Liver (tissue), 9 donors: ENCODE measurements around the gene BASP1. TPM values are rescaled to one million over a fixed set of nuclear protein-coding genes. Genes with fewer than 3 reads are reported as not detected.

Experiments used
- DNase-seq: peaks from one replicate; pipeline ENCODE4 v3.0.0-alpha.2; 2017; ENCODE audit warnings: low spot score
- H3K27ac ChIP-seq, 2 donors: one replicate each; pipeline ENCODE4 v1.7.0; 2013; ENCODE audit warnings: inconsistent platforms in 2 of 2, low read length in 2 of 2, control low read depth in 1 of 2, low read depth in 1 of 2, mild to moderate bottlenecking in 1 of 2
- H3K27me3 ChIP-seq, 4 donors: one replicate each; pipeline versions ENCODE4 v1.6.1 to v1.7.0; 2013; ENCODE audit warnings: low read length in 3 of 4, inconsistent platforms in 1 of 4, mild to moderate bottlenecking in 1 of 4, moderate library complexity in 1 of 4; ENCODE audit not compliant: control insufficient read depth in 4 of 4, insufficient read depth in 4 of 4
- H3K36me3 ChIP-seq, 4 donors: one replicate each; pipeline versions ENCODE4 v1.6.1 to v1.7.0; 2013; ENCODE audit warnings: low read length in 3 of 4, mild to moderate bottlenecking in 3 of 4, low read depth in 1 of 4, moderate library complexity in 1 of 4; ENCODE audit not compliant: control insufficient read depth in 4 of 4, insufficient read depth in 3 of 4
- H3K4me1 ChIP-seq, 4 donors: one replicate each; pipeline versions ENCODE4 v1.6.1 to v1.7.0; 2013; ENCODE audit warnings: low read length in 3 of 4, mild to moderate bottlenecking in 3 of 4, moderate library complexity in 1 of 4; ENCODE audit not compliant: control insufficient read depth in 4 of 4, insufficient read depth in 4 of 4
- H3K4me3 ChIP-seq, 3 donors: one replicate each; pipeline versions ENCODE4 v1.6.1 to v1.7.0; 2013; ENCODE audit warnings: low read length in 3 of 3, control low read depth in 1 of 3, low read depth in 1 of 3, mild to moderate bottlenecking in 1 of 3
- H3K9ac ChIP-seq, 2 donors: one replicate each; pipeline ENCODE4 v1.7.0; 2013; ENCODE audit warnings: low read length in 2 of 2, mild to moderate bottlenecking in 2 of 2, moderate library complexity in 2 of 2, control low read depth in 1 of 2, low read depth in 1 of 2
- H3K9me3 ChIP-seq, 4 donors: one replicate each; pipeline versions ENCODE4 v1.6.1 to v1.7.0; 2013; ENCODE audit warnings: low read length in 3 of 4; ENCODE audit not compliant: control insufficient read depth in 4 of 4
- ATF3 ChIP-seq: IDR thresholded peaks from 2 replicates; pipeline ENCODE4 v1.6.1; 2016; ENCODE audit warnings: antibody characterized with exemption
- CTCF ChIP-seq: fragments of 150-350 bp; IDR thresholded peaks from 2 replicates; pipeline ENCODE4 v1.5.1; 2017; ENCODE audit warnings: improper control_type of control experiment, low read depth, low read length; ENCODE audit not compliant: missing input control
- EGR1 ChIP-seq, 2 donors: IDR thresholded peaks; 2 replicates each; pipeline ENCODE4 v1.6.1; 2016 to 2018; ENCODE audit warnings: antibody characterized with exemption in 2 of 2, low read depth in 2 of 2
- FOXA2 ChIP-seq: IDR thresholded peaks from 2 replicates; pipeline ENCODE4 v1.6.1; 2016; ENCODE audit warnings: antibody characterized with exemption
- GABPA ChIP-seq, 2 donors: IDR thresholded peaks in 1 of 2; conservative IDR thresholded peaks in 1 of 2; 2 replicates each; pipeline ENCODE4 v1.6.1; 2016; ENCODE audit warnings: antibody characterized with exemption in 2 of 2, mild to moderate bottlenecking in 1 of 2, moderate library complexity in 1 of 2
- HNF4A ChIP-seq, 2 donors: conservative IDR thresholded peaks; 2 replicates each; pipeline ENCODE4 v1.6.1; 2016; ENCODE audit warnings: antibody characterized with exemption in 2 of 2, mild to moderate bottlenecking in 2 of 2
- HNF4G ChIP-seq: IDR thresholded peaks from 2 replicates; pipeline ENCODE4 v1.6.1; 2016; ENCODE audit warnings: antibody characterized with exemption
- JUND ChIP-seq, 2 donors: IDR thresholded peaks; 2 replicates each; pipeline ENCODE4 v1.6.1; 2016; ENCODE audit warnings: antibody characterized with exemption in 2 of 2
- MAX ChIP-seq: IDR thresholded peaks from 2 replicates; pipeline ENCODE4 v1.6.1; 2016; ENCODE audit warnings: antibody characterized with exemption
- NR2F2 ChIP-seq: IDR thresholded peaks from 2 replicates; pipeline ENCODE4 v1.6.1; 2016; ENCODE audit warnings: antibody characterized with exemption
- RAD21 ChIP-seq, 2 donors: IDR thresholded peaks; 2 replicates each; pipeline ENCODE4 v1.6.1; 2016; ENCODE audit warnings: antibody characterized with exemption in 2 of 2, mild to moderate bottlenecking in 2 of 2
- RXRA ChIP-seq, 2 donors: IDR thresholded peaks; 2 replicates each; pipeline ENCODE4 v1.6.1; 2017 to 2018; ENCODE audit warnings: antibody characterized with exemption in 2 of 2, mild to moderate bottlenecking in 1 of 2
- SP1 ChIP-seq: IDR thresholded peaks from 2 replicates; pipeline ENCODE4 v1.6.1; 2018; ENCODE audit warnings: antibody characterized with exemption, mild to moderate bottlenecking
- TAF1 ChIP-seq: conservative IDR thresholded peaks from 2 replicates; pipeline ENCODE4 v1.6.1; 2016; ENCODE audit warnings: antibody characterized with exemption, mild to moderate bottlenecking
- YY1 ChIP-seq: IDR thresholded peaks from 2 replicates; pipeline ENCODE4 v1.6.1; 2016; ENCODE audit warnings: antibody characterized with exemption, mild to moderate bottlenecking
- WGBS: extraction: QIAGEN DNeasy Blood & Tissue Kit; methylation state at CpG from one replicate; pipeline ENCODE4 v1.1.7; 2013; 5-methylcytosine and 5-hydroxymethylcytosine counted together
- polyA plus RNA-seq, 2 donors: library from polyadenylated mRNA; stranded (reverse) in 1 of 2; unstranded in 1 of 2; fragments of 200-250 nt in 1 of 2; fragments of >200 nt in 1 of 2; fragmentation: Nextera tagmentation in 1 of 2; extraction: Ambion mirVana in 1 of 2; gene quantifications; one replicate each; pipeline versions ENCODE4 v1.2.1 to v1.2.3, GENCODE V29; 2013 to 2015
- total RNA-seq, 2 donors: library from RNA; depleted of rRNA; stranded (reverse); fragments of >200 nt; gene quantifications; one replicate each; pipeline ENCODE4 v1.2.3, GENCODE V29; 2014
- TF ChIP-seq, protein P1 (sequence below): IDR thresholded peaks from 2 replicates; pipeline ENCODE4 v1.6.1; 2016; ENCODE audit warnings: antibody characterized with exemption
- donor health status: healthy.
- donor health status: healthy.
- donor health status: healthy.
- donor health status: healthy.
- donor health status: healthy.

BASP1 gene
- total and polyA plus RNA-seq, 4 donors = 1.2 to 17.0 (median 5.4) TPM

- Histone ChIP-seq H3K9ac (no peak overlapping the region), H3K4me3 (no peak overlapping the region), H3K27ac (no peak overlapping the region), H3K36me3 (no peaks in the 10 kb centered on the region), H3K4me1 (peaks cover 0 to 14% (median 7%) of the 10 kb centered on the region in 4 donors), H3K9me3 (no peaks in the 10 kb centered on the region), H3K27me3 (peaks cover 0 to 5% (median 2%) of the 10 kb centered on the region in 4 donors)
- no peak for TF ChIP-seq MAX
- TF ChIP-seq HNF4A (conservative IDR thresholded peaks at IDR 0.05) = no peak
- TF ChIP-seq TAF1 = no peak
- no peak for TF ChIP-seq FOXA2
- TF ChIP-seq CTCF = no peak
- no peak for TF ChIP-seq RXRA (IDR thresholded peaks at IDR 0.05)
- no peak for TF ChIP-seq EGR1 (IDR thresholded peaks at IDR 0.05; ENCODE audit: low read depth in 2 of 2)
- no peak for TF ChIP-seq GABPA (IDR thresholded peaks at IDR 0.05 in 1 of 2, conservative IDR thresholded peaks at IDR 0.05 in 1 of 2)
- TF ChIP-seq YY1 = no peak
- TF ChIP-seq HNF4G = no peak
- TF ChIP-seq RAD21 (IDR thresholded peaks at IDR 0.05) = no peak
- TF ChIP-seq NR2F2 = no peak
- WGBS = 78% methylated on average over 4 of the region's 4 CpGs
- DNase-seq = no peak
These were observed 3.0 kb downstream of the BASP1 start for GRCh38 chr5:17220469-17220868.

GRCh38 chr5:17221843-17222636 is 4.6 kb downstream of the BASP1 start:
- 71% methylated on average over 4 of the region's 4 CpGs for WGBS
- H3K4me1 ChIP-seq = peaks cover 0 to 3% (median 2%) of the 10 kb centered on the region in 4 donors
- no peak overlapping the region for H3K4me3 ChIP-seq
- H3K9ac ChIP-seq = no peak overlapping the region
- H3K27ac ChIP-seq = no peak overlapping the region
- peaks cover 0 to 6% (median 2%) of the 10 kb centered on the region in 4 donors for H3K27me3 ChIP-seq
- no peaks in the 10 kb centered on the region for H3K36me3 ChIP-seq
- TF ChIP-seq HNF4A (conservative IDR thresholded peaks at IDR 0.05) (no peak), RAD21 (IDR thresholded peaks at IDR 0.05) (no peak), CTCF (no peak), GABPA (IDR thresholded peaks at IDR 0.05 in 1 of 2, conservative IDR thresholded peaks at IDR 0.05 in 1 of 2) (no peak), NR2F2 (no peak), HNF4G (no peak), FOXA2 (no peak), TAF1 (no peak), SP1 (no peak), EGR1 (IDR thresholded peaks at IDR 0.05; ENCODE audit: low read depth in 2 of 2) (no peak), JUND (IDR thresholded peaks at IDR 0.05) (no peak), ATF3 (no peak)
- TF ChIP-seq, protein P1, sequence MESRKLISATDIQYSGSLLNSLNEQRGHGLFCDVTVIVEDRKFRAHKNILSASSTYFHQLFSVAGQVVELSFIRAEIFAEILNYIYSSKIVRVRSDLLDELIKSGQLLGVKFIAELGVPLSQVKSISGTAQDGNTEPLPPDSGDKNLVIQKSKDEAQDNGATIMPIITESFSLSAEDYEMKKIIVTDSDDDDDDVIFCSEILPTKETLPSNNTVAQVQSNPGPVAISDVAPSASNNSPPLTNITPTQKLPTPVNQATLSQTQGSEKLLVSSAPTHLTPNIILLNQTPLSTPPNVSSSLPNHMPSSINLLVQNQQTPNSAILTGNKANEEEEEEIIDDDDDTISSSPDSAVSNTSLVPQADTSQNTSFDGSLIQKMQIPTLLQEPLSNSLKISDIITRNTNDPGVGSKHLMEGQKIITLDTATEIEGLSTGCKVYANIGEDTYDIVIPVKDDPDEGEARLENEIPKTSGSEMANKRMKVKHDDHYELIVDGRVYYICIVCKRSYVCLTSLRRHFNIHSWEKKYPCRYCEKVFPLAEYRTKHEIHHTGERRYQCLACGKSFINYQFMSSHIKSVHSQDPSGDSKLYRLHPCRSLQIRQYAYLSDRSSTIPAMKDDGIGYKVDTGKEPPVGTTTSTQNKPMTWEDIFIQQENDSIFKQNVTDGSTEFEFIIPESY = no peak
- no peak for DNase-seq
- no peaks in the 10 kb centered on the region for H3K9me3 ChIP-seq
